GM18867 (cell line): ENCODE measurements around the gene FAM107B.

Source experiments
- ATAC-seq: cut with Tn5 transposase; IDR thresholded peaks from one replicate; pipeline ENCODE4 v1.9.1; 2021; ENCODE audit warnings: mild to moderate bottlenecking, moderate library complexity; ENCODE audit not compliant: unreplicated experiment

The FAM107B gene

DNA sequence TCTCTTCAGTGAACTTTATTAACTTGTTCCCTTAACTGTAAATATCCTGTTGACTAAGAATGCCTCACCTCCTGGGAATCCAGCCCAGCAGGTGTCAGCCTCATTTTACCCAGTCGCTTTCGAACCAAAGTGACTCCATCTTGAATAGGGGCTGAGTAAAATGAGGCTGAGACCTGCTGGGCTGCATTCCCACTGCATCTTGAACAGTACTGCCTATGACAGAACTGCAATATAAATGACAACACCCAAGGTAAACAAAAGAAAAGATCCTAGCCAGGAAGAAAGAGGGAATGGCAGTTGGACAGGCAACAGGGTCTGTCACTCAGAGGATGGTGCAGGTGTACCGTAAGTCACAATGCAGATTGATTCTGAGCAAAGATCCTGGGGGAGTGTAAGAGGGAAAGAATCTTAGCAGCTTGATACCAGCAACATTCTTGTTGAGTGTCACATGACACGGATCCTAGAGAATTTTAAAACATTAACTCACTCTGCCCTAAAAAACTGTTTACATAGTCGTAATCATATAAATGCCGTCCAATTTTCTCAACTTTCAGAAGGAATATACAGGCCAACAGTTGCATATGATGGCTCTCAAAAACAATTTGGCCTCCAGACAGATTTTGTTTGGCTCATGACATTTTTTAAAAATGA lies 4.4 kb upstream of the FAM107B start:
- ATAC-seq, result no peak

DNA sequence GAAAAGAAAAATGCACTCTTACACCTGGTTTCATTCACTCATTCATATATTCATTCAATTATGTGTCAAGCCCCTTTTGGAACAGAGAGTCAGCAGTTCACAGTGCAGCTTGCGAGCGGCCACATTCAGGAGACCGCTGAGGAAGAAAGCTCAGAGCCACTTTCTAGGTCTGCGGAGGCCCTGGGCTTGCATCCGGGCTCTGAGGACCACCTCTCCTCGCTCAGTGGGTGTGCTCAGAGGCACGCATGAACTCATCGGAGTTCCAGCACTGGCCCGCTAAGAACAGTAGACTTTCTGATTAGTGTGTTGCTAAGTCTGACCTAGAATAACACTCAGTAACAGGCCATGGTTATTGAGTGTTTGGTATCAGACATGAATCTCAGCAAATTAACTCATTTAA lies 1.8 kb upstream of the FAM107B start:
- ATAC-seq, result no peak

DNA sequence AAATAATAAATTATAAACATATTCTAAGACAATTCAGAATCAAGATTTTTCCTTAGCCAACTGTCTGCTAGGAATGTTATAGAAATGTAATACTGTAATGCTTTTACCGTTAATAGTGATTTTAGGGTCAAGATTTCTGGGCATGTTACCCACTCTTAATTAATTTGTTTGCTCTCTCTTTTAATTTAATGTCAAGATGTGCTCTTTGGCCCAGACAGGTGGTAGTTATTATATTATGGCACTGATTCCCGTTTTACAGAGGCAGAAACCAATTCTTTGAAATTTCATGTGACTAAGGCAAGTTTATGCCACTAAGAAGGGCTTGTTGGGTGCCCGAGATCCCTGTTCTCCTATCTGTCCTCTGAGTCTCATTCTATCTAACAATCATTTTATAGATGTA lies 959 bp upstream of the FAM107B start:
- no peak for ATAC-seq

DNA sequence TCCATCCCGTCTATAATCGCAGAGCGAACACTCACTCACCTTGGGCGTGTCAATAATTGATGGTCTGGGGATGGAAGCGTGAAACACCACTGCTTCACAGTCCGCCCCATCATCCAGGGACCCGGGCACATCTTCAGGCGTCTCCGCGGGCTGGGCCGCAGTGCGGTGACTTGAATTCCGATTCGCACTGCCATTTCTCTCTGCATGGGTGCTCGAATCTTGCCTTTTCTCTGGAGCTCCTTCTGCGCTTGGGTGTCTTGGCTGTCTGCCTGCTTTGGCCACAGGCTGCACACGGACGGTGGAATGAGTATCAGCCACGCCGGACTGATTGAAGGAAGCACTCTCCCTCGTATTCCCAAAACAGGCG lies 500 bp downstream of the FAM107B start:
- no peak for ATAC-seq

DNA sequence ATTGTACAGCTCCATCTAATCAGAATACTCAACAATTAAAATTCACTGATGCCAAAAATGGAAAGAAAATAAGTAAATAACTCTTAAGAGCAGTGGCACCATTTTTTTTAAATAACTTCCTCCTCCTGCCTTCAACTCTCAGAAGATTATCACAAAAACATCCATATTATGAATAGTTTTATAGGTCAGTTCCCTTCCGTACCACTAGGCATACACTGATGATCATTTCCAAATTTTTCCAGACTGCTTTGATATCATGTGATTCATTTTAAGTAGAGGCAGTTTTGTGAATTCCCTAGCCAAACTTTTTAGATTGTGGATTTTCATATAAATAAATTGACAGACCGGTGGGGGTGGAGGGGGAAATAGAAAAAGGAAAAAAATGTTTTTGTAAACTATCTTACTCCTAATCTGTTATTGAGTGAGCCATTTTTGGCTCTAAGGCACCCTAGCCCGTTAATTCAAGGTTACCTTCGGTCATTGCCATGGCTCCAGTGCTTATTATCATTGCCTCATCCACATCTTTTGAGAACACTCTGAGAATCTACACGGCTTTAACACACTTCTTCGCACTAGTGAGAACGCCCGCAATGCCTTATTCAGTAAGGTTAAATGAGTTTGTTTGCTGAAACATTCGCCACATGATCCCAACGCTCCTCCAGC lies 1.0 kb downstream of the FAM107B start:
- ATAC-seq, result no peak

DNA sequence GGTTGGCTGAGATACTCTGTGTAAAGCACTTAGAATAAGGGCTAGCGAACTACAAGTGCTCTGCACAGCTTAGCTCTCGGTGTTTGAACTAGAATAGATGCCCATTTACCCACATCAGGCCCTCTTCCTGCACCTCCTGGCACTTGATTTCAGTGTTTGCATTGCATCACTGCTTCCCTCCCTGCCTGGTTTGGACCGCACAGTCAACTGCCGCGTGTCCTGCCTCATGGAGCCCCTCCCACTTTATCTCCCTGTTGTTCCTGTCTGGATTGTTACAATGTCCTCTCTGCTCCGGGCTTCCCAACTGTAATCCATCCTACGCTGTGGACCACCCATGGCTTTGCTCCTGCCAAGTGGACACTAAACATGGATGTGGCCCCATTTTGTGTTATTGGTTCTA lies 2.3 kb downstream of the FAM107B start:
- no peak for ATAC-seq

DNA sequence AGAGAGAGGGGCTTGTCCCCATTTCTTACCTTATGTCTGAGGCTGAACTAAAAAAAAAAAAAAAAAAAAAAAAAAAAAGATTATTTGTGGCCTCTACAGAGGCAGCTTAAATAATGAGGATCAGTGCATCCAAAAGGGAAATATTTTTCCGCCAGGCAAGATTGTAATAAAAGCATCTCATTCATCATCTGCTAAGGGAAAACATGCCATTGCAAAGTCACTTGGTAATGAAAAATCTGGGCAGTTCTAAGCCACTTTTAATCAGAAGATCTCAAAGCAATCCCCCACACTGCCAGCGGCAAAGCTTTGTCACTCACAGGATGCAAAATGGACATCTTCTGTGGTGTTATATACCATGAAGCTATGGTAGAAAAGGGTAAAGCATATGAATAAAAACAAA lies 3.8 kb downstream of the FAM107B start:
- ATAC-seq, result no peak

DNA sequence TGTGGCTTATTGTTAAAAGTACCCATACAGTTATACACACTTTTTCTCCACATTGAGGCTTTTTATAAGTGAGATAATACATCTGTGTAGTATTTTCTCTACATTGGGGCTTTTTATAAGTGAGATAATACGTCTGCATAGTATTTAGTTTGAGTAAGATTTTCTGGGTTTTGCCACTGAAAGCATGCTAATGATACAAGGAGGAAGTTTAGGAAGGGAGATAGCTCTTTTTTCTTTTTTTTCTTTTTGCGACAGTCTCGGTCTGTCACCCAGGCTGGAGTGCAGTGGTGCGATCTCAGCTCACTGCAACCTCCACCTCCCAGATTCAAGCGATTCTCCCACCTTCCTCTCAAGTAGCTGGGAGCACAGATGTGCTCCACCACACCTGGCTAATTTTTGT lies 13.3 kb downstream of the FAM107B start:
- no peak for ATAC-seq

DNA sequence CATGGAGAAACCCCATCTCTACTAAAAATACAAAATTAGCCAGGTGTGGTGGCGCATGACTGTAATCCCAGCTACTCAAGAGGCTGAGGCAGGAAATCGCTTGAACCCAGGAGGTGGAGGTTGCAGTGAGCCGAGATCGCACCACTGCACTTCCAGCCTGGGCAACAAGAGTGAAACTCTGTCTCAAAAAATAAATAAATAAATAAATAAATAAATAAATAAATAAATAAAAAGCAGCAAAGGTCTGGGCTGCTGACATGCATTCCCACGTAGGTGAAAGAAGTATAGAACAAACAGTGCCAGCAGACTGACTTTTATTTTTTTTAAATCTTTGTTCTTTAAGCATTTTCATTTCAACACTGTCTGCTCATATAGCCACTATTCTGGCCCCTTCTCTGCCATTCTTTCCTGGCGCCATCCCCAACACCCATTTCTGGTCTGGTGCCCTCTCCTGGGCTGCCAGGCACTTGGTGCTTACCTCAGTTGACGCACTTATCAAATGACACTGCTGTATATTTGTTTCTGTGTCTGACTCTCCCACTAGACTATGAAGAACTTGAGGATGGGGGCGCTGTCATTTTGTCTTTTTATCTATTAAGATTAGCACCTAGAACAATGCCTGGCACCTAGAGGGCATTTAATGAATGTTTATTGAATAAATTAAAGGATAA lies 15.6 kb downstream of the FAM107B start:
- ATAC-seq, result no peak

DNA sequence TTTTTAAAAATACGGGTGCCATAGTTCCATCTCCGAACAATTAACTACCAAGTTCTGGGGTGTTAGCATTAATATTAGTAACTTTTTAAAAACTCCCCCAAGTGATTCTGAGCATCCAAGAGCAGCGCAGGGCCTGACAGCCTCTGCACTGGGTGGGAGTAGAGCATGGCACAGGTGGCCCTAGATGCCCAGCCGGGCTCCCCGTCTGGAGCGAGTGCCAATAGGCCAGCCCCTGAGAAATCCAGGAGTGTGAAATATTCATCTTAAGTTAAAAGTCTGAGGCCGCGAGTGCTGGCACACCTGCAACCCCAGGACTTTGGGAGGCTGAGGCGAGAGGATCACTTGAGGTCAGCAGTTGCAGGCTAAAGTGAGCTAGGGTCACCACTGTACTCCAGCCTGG lies 16.2 kb downstream of the FAM107B start:
- no peak for ATAC-seq

DNA sequence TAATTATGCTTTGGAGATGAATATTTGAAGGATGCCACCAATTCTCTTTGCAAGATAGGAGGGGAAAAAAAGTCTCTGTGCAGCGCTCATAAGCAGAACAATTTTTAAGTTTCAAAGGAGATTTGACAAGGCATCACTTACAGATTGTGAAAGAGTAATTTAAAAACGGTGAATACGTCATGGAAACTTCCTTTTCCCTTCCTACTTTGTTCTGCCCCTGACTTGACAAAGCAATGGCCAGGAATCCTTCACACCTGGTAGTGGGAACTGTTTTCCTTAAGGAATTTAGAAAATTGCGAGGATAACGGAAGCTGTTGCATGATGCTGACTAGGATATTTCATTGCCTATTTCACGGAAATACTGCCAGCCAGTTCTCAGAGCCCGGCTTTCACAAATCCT lies 16.7 kb downstream of the FAM107B start:
- no peak for ATAC-seq

DNA sequence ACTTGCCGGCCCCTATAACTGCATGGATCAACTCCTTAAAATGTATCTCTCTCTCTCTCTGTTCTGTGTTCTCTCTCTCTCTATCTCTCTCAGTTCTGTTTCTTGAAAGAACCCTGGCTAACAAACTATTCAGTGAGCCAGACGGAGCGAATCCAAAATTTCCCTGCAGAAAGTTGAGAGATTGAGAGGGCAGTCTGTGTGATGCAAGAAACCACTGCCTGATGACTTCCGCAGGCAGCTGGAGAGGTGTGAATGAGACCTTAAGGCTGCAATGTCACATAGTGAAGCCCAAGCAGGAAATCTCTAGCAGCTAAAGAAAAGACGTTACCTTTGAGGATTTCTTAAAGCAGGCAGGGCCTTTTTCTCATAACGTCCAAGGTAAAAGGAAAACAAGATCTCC lies 17.3 kb downstream of the FAM107B start:
- no peak for ATAC-seq

DNA sequence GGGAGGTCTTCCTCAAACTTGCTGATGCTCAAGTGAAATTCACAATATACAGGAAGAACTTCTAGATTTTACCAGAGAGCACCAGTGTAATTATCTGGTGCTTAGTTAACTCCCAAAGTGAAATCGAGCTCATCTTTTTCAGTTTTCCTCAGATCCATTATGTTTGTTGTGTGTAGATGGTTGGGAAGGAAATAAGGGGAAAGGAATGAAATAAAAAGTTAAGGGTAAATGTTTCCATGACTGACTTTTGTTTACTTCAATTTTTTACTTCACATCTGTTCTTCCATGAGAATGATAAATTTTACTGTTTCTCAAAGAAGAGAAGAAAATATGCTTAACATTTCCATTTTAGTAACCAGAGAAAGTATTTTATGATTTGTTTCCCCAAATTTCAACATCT lies 21.3 kb downstream of the FAM107B start:
- ATAC-seq, result no peak

DNA sequence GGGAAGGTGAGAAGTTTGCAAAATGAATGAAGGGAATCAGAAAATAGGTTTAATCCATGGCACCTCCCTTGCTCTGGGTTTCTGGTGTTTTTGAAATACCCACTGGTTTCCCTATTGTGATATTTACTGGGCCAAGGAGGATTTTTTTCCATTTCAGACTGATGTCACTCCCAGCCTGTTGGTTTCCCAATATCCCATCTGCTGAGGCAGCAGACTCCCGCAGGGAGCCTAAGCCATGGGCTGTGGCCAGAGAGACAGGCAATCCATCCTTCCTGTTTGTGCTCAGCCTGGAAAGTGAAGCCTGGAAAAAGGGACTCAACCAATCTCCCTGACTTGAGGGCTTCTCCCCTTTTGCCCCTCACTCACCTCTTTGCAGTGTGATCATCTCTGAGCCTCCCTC lies 22.8 kb downstream of the FAM107B start:
- ATAC-seq, result no peak

DNA sequence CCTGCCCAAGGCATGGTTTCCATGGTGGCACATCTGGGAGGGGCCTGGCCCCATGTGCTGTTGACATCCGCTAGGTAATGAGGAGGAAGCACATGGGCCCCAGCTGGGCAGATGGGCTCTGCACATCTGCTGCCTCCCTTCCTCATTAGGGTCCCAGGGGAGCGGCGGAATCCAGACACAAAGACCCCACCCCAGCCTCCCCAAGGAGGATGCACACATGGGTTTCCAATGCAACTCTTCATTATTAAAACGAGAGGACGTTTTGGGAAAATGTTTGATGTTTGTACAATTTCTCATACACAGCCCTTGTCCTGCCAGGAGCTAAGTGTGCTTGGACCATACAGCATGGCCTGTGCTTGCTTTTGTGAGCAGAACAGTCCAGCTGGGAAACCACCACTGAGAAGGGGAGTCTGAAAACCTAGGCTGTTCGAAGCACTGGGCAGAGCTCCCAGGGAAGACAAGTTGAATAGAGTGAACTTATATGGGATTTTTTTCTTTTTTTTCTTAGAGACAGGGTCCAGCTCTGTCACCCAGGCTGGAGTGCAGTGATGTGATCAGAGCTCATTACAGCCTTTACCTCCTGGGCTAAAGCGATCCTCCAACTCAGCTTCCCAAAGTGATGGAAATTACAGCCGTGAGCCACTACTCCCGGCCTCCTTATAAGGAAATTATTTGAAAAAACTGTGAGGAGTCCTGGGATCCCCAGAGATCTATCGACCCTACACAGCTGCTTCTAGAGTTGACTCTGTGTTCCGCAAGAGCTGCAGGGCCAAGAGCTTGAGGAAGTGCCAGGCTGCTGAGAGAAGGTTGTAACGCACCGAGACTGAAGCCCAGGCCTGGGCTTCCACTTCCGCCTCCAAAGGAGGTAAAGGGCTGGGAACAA lies 23.4 kb downstream of the FAM107B start:
- no peak for ATAC-seq

DNA sequence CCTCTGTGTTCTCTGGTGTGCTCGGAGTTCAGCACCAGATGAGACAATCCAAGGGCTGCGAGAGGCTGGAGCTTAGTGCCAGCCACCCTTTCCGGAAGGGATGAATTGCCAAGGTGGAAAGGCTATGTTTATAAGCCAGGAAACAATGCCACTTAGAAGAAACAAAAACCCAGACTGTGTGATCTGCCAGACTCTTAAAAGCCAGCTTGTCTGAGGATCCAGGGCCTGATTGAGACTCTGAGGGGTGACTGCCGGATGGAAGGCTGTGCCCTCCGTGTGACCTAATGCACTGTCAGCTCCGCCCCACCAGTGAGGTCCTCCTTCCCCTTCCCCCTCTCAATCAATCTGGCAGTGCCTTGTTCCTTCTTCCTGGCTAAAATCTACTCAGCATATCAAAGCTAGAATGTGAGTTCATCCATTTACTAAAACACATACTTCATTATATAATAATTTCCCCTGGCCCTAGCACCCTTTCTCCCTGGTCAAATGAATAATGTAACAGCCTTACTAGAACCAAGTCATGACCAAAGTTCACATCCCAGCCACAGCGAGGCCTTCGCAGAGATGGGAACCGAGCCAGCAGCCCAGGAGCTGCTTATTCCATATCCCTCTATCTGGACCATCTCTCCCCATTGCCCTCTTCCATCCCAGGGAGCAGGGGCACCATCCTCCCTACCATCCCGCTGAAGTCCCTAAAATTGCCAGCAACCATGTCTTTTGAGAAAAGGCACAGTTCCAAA lies 25.5 kb downstream of the FAM107B start:
- ATAC-seq, result no peak

DNA sequence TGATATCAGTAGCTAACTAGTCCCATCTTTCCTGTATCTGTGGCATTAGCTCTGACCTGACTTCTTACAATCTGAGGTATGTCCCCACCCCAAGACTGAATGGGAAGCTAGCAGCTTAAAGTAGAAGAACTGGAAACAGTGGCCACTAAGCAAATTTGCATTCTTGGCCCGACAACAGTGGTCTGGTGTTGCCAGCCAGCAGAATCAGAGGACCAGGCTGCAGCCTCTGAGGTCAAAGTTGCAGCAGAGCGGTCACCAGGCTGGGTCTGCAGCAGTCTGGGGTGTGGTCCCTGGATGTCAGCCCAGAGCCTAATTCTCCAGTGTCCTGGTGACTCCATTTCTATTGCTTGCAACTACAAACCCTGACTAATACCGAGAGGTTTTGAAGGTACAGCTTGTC lies 26.3 kb downstream of the FAM107B start:
- ATAC-seq, result no peak

DNA sequence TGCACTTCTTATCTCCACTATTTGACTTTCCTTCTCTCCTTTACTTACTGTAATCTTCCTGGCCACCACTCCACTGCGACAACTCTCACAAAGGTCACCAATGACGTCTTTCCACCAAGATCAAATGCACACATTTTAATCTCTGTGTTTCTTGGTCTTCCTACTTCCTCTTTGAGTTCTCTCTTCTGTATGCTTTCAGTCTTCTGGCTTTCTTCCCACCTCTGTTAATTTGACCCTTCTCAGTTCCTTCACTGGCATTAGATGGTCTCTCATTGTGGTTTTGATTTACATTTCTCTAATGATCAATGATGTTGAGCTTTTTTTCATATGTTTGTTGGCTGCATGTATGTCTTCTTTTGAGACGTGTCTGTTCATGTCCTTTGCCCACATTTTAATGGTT lies 31.9 kb downstream of the FAM107B start:
- ATAC-seq, result peak; percentile 87

DNA sequence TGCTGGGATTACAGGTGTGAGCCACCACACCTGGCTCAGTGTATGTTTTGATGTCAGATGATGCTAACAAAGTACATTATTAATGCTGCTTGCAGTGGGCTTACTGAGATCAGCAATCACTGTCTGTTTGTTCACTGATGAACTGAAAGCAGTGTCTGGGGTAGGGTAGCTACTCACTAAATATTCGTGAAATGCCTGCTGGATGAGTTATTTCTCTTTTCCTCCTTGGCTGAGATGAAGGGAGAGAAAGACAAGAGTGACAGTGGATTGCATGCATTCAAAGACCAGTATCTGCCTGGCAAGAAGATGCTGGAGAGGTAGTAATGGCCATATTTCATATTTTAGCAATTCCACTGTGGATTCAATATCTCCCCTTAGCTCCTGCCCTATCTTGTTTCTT lies 32.3 kb downstream of the FAM107B start:
- peak; percentile 20 for ATAC-seq

DNA sequence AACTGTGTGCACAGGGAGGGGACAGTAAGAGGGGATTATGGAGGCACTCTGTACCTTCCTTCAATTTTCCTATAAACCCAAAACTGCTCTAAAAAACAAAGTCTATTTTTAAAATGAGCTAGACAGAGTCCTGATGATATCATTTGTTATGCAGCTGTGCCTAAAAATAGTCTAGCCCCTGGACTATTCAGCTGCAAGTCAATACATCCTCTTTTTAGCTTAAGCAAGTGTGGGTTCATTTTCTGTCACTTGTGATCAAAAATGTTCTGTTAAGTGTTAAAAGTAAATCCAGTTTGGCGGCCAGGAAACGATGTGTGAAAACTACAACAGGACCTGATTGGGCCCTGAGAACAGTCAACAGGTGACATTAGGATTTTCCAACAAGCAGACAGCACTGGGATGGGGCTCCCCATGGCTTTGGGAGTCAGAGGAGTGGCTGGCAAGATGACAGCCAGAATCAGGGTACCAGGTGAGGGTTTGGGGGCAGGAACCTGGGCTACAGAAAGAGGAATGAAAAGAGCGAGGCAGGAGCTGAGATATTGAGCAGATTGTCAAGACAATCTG lies 33.9 kb downstream of the FAM107B start:
- ATAC-seq, result peak; percentile 64
